Body of pancreas (tissue), 4 donors: ENCODE results near the gene CRACR2A. TPM values are rescaled to one million over a fixed set of nuclear protein-coding genes. Genes with fewer than 3 reads are reported as not detected.

ENCODE experiments used
- ATAC-seq: fragments of 150-250 bp; one replicate; pipeline ENCODE4 v1.9.1; 2016
- DNase-seq, 4 donors: peaks; one replicate each; pipeline ENCODE4 v3.0.0-alpha.2; 2019
- H3K27ac ChIP-seq, 4 donors: fragments of 200-600 bp; sonication (generic); 1 replicate in 3 of 4; 2 replicates in 1 of 4; pipeline versions ENCODE4 v1.5.1 to v1.6.1; 2016 to 2019; ENCODE audit warnings: mild to moderate bottlenecking in 1 of 4, mixed read lengths in 1 of 4, moderate library complexity in 1 of 4
- H3K27me3 ChIP-seq, 2 donors: fragments of 200-600 bp; sonication (generic); one replicate each; pipeline ENCODE4 v1.6.0; 2016; ENCODE audit warnings: mild to moderate bottlenecking in 1 of 2
- H3K36me3 ChIP-seq, 2 donors: fragments of 200-600 bp; sonication (generic); replicated peaks in 1 of 2; 2 replicates each; pipeline ENCODE4 v1.5.1; 2016; ENCODE audit warnings: low read depth in 2 of 2; ENCODE audit not compliant: insufficient read depth in 1 of 2
- H3K4me1 ChIP-seq: fragments of 200-600 bp; sonication (generic); one replicate; pipeline ENCODE4 v1.6.0; 2016
- H3K4me3 ChIP-seq, 2 donors: fragments of 200-600 bp; sonication (generic); 1 replicate in 1 of 2; 2 replicates in 1 of 2; pipeline ENCODE4 v1.5.1; 2016 to 2019
- H3K9me3 ChIP-seq, 3 donors: fragments of 200-600 bp; sonication (generic); 1 replicate in 2 of 3; 2 replicates in 1 of 3; pipeline ENCODE4 v1.5.1; 2016
- POLR2A ChIP-seq, 3 donors: fragments of 450-650 bp; IDR thresholded peaks; one replicate each; pipeline ENCODE4 v1.6.1; 2016; ENCODE audit warnings: antibody characterized with exemption in 3 of 3, mild to moderate bottlenecking in 2 of 3
- WGBS, 2 donors: methylation state at CpG; one replicate each; pipeline ENCODE4 v1.1.5; 2017; 5-methylcytosine and 5-hydroxymethylcytosine counted together
- intact Hi-C: fragments of 100-400 bp; cut with DNase I; formaldehyde crosslinking; loops from one replicate; pipeline ENCODE4 v1.15.1; 2023
- total RNA-seq, 2 donors: library from RNA; depleted of rRNA; stranded (reverse); fragments of >200 nt; gene quantifications; one replicate each; pipeline ENCODE4 v1.1.0, GENCODE V29; 2016
- TF ChIP-seq, protein P1 (sequence below), 7 experiments: fragments of 450-650 bp in 4 of 7; fragments of 200-600 bp in 3 of 7; sonication (generic) in 3 of 7; IDR thresholded peaks; one replicate each; pipeline ENCODE4 v1.5.1; 2016 to 2019; ENCODE audit warnings: antibody characterized with exemption in 7 of 7

CRACR2A gene
- total RNA-seq, 2 donors from 2014 or later, result 7.0 to 13.8 TPM

GRCh38 chr12:3622822-3623690, 129.9 kb downstream of the CRACR2A start:
- Histone ChIP-seq H3K36me3 (peaks cover 0 to 2% of the 10 kb centered on the region in 2 donors), H3K9me3 (no peaks in the 10 kb centered on the region), H3K27me3 (no peaks in the 10 kb centered on the region), H3K4me1 (no peaks in the 10 kb centered on the region), H3K4me3 (no peak overlapping the region), H3K27ac (no peak overlapping the region)
- DNase-seq (no peak), ATAC-seq (no peak)
- TF ChIP-seq, protein P1, sequence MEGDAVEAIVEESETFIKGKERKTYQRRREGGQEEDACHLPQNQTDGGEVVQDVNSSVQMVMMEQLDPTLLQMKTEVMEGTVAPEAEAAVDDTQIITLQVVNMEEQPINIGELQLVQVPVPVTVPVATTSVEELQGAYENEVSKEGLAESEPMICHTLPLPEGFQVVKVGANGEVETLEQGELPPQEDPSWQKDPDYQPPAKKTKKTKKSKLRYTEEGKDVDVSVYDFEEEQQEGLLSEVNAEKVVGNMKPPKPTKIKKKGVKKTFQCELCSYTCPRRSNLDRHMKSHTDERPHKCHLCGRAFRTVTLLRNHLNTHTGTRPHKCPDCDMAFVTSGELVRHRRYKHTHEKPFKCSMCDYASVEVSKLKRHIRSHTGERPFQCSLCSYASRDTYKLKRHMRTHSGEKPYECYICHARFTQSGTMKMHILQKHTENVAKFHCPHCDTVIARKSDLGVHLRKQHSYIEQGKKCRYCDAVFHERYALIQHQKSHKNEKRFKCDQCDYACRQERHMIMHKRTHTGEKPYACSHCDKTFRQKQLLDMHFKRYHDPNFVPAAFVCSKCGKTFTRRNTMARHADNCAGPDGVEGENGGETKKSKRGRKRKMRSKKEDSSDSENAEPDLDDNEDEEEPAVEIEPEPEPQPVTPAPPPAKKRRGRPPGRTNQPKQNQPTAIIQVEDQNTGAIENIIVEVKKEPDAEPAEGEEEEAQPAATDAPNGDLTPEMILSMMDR (IDR thresholded peaks at IDR 0.05), result no peak
- no peak for TF ChIP-seq POLR2A (IDR thresholded peaks at IDR 0.05)
- 71 to 84% methylated on average over 17 to 18 of the region's 18 CpGs for WGBS, 2 donors
- intact Hi-C loops, result no loop called here

GRCh38 chr12:3622021-3622821, 130.7 kb downstream of the CRACR2A start:
- TF ChIP-seq, protein P1 (IDR thresholded peaks at IDR 0.05), result no peak
- no peak for TF ChIP-seq POLR2A (IDR thresholded peaks at IDR 0.05)
- Histone ChIP-seq H3K9me3 (no peaks in the 10 kb centered on the region), H3K36me3 (peaks cover 0 to 2% of the 10 kb centered on the region in 2 donors), H3K4me3 (no peak overlapping the region), H3K27ac (no peak overlapping the region), H3K27me3 (no peaks in the 10 kb centered on the region), H3K4me1 (no peaks in the 10 kb centered on the region)
- intact Hi-C loops, result no loop called here
- ATAC-seq (no peak), DNase-seq (no peak)
- WGBS, 2 donors, result 82% methylated on average over 2 of the region's 2 CpGs

DNA sequence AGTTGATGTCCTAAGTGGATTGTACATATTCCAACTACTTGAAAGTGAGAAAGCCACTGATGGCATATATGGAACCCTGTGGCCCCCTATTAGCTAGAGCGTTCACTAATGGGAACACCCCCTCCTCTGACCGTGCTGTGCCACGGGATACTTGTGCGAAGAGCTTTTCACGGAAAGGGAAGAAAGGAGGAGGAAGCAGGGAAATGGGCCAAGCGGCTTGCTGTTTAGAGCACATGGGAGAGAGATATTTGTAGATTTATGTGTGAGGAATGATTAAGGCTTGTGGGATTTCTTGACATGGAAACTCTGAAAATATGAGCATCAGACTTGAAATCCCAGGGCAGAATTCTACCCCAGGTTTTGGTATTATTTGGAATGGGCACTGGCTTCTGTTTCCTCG, 132.1 kb downstream of the CRACR2A start:
- Histone ChIP-seq H3K9me3 (no peaks in the 10 kb centered on the region), H3K4me1 (no peaks in the 10 kb centered on the region), H3K27ac (no peak overlapping the region), H3K36me3 (no peaks in the 10 kb centered on the region), H3K4me3 (no peak overlapping the region), H3K27me3 (no peaks in the 10 kb centered on the region)
- no peak for TF ChIP-seq POLR2A (IDR thresholded peaks at IDR 0.05)
- TF ChIP-seq, protein P1 (IDR thresholded peaks at IDR 0.05), result no peak
- ATAC-seq (no peak), DNase-seq (no peak)
- 96% methylated on average over 7 of the region's 7 CpGs for WGBS, 2 donors
- intact Hi-C loops, result no loop called here

DNA sequence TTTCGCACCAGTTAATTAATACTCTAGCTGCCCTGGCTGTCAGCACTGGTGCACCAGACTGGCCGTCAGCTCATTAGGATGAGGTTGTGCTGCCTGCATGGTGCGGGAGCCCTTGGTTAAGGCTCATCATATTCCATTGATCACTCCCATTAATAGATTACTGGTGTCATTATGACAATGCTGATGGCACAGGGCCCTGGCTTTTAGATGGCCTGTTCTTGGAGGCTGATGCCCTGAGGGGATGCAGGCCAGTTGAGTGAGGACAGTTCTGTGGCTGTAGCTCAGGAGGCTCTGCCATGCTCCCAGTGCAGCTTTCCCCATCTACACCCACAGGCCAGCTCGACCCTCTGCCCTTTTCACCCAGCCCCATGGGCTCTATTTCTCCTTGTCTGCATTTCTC, 135.3 kb downstream of the CRACR2A start:
- no peaks in the 10 kb centered on the region for H3K9me3 ChIP-seq
- H3K36me3 ChIP-seq, result no peaks in the 10 kb centered on the region
- H3K27ac ChIP-seq, result no peak overlapping the region
- H3K27me3 ChIP-seq, result no peaks in the 10 kb centered on the region
- H3K4me1 ChIP-seq, result no peaks in the 10 kb centered on the region
- WGBS, 2 donors, result 86 to 87% methylated on average over 2 to 4 of the region's 4 CpGs
- ATAC-seq, result no peak
- H3K4me3 ChIP-seq, result no peak overlapping the region
- TF ChIP-seq POLR2A (IDR thresholded peaks at IDR 0.05), result no peak
- TF ChIP-seq, protein P1 (IDR thresholded peaks at IDR 0.05), result no peak
- intact Hi-C loops, result no loop called here
- no peak for DNase-seq
